PFSK-1 (cell line): Measurements from ENCODE around the gene TRAM2.

Source experiments
- FOXP2 ChIP-seq: optimal IDR thresholded peaks from 2 replicates; pipeline ENCODE3; 2011; ENCODE audit warnings: borderline replicate concordance, control low read depth, inconsistent platforms; ENCODE audit not compliant: insufficient read depth; ENCODE audit errors: extremely low read length, extremely low read depth
- POLR2AphosphoS5 ChIP-seq: IDR thresholded peaks from 2 replicates; pipeline ENCODE4 v1.6.1; 2012; ENCODE audit warnings: low read depth, mild to moderate bottlenecking, control low read depth, low read length, moderate library complexity
- REST ChIP-seq, 2 experiments: IDR thresholded peaks; 2 replicates each; pipeline versions ENCODE4 v1.6.1 to v1.8.0; 2011 to 2012; ENCODE audit warnings: low read depth in 2 of 2, low read length in 2 of 2, control low read depth in 1 of 2, inconsistent platforms in 1 of 2, mild to moderate bottlenecking in 1 of 2, moderate library complexity in 1 of 2; ENCODE audit not compliant: insufficient read depth in 1 of 2
- SIN3A ChIP-seq: IDR thresholded peaks from 2 replicates; pipeline ENCODE4 v1.6.1; 2012; ENCODE audit warnings: mild to moderate bottlenecking, low read length, moderate library complexity, borderline replicate concordance; ENCODE audit not compliant: insufficient read depth
- TAF1 ChIP-seq: IDR thresholded peaks from 2 replicates; pipeline ENCODE4 v1.6.1; 2012; ENCODE audit warnings: low read length, control low read depth, borderline replicate concordance; ENCODE audit not compliant: insufficient read depth

Gene TRAM2

GRCh38 chr6:52598123-52598823 is 21.4 kb upstream of the TRAM2 start:
- TF ChIP-seq SIN3A: no peak
- no peak for TF ChIP-seq POLR2AphosphoS5
- no peak for TF ChIP-seq TAF1
- TF ChIP-seq REST (IDR thresholded peaks at IDR 0.05; ENCODE audit: insufficient read depth in 1 of 2, low read depth in 2 of 2, low read length in 2 of 2): no peak
- TF ChIP-seq FOXP2: no peak

- TF ChIP-seq POLR2AphosphoS5 (no peak), TAF1 (no peak), REST (IDR thresholded peaks at IDR 0.05; ENCODE audit: insufficient read depth in 1 of 2, low read depth in 2 of 2, low read length in 2 of 2) (no peak), FOXP2 (no peak), SIN3A (no peak)
These were observed 20.9 kb upstream of the TRAM2 start for GRCh38 chr6:52597738-52598122.

GRCh38 chr6:52596371-52597028 is 19.6 kb upstream of the TRAM2 start:
- TF ChIP-seq FOXP2 (no peak), SIN3A (no peak), TAF1 (no peak), POLR2AphosphoS5 (no peak), REST (IDR thresholded peaks at IDR 0.05; ENCODE audit: insufficient read depth in 1 of 2, low read depth in 2 of 2, low read length in 2 of 2) (no peak)

- no peak for TF ChIP-seq REST (IDR thresholded peaks at IDR 0.05; ENCODE audit: insufficient read depth in 1 of 2, low read depth in 2 of 2, low read length in 2 of 2)
- TF ChIP-seq TAF1: no peak
- TF ChIP-seq POLR2AphosphoS5: no peak
- no peak for TF ChIP-seq FOXP2
- TF ChIP-seq SIN3A: no peak
These were observed 18.9 kb upstream of the TRAM2 start for GRCh38 chr6:52595796-52596130.
